GM21381 (cell line): ENCODE data around the gene RELT.

ENCODE experiments used
- ATAC-seq: cut with Tn5 transposase; IDR thresholded peaks from one replicate; pipeline ENCODE4 v1.9.1; 2021; ENCODE audit warnings: mild to moderate bottlenecking, moderate library complexity; ENCODE audit not compliant: unreplicated experiment

The RELT gene

DNA sequence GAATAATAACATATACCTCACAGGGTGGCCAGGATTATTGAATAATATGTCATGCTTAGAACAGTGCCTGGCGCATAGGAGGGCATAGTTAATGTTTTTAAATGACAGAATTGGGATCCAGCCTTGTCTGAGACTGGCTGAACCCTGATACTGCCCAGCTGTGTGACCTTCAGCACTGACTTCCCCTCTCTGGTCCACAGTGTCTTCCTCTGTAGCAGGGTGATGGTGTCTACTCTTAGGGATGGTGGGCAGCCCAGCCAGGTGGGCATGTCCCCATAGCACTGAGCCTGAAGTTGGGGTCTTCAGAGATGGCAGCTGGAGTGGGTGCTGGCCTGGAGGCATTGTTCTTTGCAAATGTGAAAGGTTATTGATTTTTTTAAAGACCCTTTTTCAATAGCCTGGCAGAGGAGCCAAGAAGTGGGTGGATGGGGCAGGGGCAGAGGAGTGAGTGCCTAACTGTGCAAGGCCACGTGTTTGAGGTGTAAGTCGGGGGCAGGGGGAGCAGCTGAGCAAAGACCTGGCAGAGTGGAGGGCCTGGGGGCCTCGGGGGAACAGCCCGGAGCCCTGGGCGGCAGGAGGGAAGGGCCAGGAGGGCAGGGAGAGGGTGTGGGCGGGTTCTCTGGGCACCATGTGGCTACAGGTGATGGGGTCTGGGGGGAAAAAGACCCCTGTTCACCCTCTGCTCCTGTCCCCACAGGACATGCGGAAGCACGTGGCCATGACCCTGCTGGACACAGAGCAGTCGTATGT, 29.8 kb upstream of the RELT start:
- ATAC-seq: no peak

DNA sequence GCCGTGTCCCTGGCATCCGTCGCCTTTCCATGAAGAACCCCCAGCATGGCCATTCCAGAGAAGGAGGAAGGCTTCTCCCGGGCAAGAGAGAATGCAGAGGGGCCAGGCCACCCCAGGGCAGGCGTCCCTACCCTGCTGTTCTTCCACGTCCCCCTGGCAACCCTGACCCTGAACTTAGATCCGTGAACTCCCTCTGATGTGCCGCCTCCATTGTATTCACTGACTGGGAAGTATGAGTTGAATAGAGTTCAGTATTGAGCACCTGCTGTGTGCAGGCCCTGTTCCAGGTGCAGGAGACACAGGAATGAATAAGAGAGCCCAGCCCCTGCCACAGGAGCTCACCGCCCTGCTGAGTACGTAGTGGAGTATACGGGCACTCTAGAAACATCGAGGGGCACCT, 29.1 kb upstream of the RELT start:
- ATAC-seq: no peak

DNA sequence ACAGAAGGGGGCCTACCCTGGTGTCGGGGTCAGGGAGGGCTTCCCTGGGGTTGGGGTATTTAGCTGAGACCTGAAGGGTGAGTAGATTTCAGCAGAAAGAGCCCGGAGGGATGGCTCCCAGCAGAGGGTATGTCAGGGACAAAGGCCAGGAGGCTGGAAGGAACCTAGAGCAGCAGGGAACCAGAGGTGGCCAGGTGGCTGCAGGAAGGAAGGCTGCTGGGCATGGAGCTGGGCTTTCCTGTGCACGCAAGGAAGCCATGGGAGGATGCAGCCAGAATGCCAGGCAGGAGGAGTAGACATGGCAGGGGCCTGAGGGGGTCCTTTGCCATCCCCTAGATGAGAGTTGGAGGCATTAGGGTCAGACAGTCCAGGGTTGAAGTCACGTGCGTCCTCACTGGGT, 27.4 kb upstream of the RELT start:
- no peak for ATAC-seq

DNA sequence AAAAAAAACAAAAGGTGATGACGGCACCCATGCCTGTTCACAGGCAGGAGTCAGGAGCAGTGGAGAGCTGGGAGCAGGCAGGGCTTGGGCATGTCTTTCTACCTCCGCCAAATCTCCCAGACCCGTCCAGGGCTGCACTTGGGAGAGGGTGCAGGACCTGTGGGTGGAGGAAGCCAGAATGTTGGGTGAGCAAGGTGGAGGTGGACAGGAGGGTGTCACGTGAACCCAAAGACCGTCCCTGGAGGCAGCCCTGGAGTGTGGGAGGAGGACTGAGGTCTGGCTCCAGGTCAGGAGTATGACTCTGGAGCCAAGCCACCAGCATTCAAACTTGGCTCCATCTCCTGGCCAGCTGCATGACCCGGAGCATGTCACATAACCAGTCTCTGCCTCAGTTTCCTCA, 26.6 kb upstream of the RELT start:
- ATAC-seq: no peak

DNA sequence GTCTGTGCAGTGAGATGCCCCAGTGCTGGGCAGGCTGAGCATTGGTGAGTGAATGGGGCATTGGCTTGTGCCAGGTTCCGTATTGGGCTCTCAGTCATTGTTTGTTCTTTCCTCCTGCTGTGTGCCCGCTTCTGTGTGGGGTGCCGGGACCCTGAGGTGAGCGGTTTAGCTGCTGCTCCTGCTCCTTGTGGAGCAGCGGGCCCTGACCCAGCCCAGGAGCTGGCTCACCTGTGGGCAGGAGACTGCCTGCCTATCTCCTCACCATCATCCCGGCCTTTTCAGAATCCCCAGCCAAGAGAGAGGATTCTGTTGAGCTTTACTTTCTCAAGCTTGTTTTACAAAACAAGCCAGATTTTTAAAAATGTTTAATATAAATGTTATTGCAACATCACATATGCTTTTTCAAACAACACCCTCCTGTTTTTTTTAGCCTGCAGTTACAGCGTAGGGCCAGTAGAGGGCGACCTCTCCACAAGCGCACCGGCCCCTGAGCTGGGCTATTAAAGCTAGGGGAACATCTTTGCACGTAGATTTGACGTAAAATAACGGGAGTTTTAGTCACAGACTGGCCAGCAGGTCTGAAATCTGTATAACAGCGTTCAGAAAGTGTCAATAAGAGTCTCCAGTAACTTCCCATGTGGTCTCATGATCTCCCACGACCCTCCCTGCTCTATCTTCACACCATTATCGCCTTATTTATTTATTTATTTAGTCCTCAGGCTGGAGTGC, 25.1 kb upstream of the RELT start:
- ATAC-seq: no peak

DNA sequence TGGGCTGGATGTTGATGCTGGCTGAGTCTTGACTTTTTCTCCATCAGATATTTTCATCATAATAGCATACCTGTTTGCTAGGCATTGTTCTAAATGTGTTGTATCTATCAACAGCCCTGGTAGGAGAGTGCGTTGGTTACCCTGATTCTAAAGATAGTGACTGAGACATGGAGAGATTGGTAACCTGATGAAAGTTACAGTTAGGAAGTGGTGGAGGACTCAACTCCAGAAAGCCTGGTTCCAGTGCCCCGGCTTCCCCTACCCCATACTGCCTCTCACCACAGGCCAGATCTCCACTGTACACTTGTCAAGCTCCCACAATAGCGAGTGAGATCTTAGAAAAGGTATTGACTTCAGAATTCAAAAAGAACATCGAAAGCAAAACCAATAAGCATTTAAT, 22.8 kb upstream of the RELT start:
- ATAC-seq: no peak

DNA sequence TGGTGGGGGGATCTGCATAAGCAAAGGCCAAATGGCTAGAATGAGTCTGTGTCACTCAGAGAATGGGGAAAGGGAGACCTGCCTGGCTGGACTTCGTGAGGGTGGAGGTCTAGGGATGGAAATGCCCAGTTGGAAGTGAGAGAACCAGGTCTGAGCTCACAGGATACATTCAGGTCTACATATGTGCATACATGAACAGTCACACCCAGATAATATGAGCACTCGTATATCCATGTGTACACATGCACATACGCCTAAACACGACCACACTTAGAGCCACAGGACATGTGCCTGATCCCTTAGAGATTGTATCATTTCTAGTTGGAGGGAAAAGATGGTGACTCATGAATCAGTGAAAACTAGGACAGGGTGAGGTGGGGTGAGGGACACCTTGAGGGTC, 21.1 kb upstream of the RELT start:
- ATAC-seq: no peak

DNA sequence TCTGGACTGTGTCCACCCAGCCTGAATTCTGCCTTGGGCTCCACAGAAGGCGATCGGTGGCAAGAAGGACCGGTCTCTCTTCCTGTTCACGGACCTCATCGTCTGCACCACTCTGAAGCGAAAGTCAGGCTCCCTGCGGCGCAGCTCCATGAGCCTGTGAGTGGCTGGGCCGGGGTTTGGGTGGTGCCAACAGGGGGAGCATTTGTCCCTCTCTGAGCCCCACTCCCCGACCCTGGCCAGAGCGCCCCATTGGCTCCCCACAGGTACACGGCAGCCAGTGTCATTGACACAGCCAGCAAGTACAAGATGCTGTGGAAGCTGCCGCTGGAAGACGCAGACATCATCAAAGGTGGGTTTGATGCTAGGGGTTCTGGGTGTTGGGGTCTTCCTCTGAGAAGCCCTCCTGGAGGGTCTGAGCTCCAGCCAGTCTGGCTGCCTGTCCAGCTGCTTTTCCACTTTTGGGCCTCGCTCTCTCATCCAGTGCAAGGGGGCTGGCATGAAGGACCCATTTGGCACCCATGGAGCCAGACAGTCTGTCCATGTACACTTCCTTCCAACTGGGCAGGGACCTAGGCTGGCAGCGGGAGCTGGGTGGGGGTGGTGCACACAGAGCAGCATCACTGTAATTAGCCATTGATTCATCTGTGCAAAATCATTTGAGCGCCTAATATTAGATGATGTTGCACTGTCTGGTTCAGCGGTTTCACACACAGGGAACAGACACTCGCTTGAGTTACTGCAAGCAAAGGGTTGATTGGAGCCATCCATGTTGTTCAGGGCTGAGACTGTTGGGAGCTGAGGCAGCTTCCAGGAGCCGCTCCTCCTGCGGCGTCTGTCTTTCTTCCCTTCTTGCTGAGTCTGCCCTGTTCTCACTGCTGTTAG, 19.0 kb upstream of the RELT start:
- no peak for ATAC-seq

DNA sequence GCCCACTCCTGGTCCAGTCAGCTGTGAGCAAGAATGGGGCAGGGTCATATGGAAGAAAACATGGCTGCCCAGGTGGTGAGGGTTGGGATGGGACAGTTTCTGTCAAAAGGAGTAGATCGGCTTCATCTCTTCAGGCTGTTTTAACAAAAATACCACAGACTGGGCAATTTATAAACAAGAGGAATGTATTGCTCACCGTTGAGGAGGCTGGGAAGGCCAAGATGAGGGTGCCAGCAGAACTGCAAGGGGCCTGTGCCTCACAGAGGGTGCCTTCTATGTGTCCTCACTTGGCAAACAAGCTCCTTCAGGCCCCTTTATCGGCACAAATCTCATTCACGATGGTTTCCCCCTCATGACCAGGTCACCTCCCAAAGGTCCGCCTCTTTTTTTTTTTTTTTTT, 18.1 kb upstream of the RELT start:
- no peak for ATAC-seq

DNA sequence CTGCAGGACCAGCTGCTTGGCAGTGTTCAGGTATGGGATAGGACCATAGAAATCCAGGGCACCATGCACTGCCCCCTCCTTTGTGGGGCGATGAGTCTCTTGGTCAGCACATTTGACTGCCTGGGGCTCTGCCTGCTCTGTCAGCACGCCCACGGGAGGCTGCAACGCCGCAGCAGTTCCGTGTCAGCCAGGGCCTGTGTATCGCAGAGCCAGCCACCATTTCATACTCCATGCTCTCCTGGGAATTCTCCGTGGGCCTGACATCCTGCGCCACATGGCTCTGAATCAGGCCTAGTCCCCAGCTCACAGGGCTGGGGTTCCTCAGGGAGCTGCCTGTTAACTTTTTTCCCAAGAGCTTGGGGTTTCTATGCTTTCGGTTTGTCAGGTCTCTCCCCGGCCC, 16.9 kb upstream of the RELT start:
- no peak for ATAC-seq

DNA sequence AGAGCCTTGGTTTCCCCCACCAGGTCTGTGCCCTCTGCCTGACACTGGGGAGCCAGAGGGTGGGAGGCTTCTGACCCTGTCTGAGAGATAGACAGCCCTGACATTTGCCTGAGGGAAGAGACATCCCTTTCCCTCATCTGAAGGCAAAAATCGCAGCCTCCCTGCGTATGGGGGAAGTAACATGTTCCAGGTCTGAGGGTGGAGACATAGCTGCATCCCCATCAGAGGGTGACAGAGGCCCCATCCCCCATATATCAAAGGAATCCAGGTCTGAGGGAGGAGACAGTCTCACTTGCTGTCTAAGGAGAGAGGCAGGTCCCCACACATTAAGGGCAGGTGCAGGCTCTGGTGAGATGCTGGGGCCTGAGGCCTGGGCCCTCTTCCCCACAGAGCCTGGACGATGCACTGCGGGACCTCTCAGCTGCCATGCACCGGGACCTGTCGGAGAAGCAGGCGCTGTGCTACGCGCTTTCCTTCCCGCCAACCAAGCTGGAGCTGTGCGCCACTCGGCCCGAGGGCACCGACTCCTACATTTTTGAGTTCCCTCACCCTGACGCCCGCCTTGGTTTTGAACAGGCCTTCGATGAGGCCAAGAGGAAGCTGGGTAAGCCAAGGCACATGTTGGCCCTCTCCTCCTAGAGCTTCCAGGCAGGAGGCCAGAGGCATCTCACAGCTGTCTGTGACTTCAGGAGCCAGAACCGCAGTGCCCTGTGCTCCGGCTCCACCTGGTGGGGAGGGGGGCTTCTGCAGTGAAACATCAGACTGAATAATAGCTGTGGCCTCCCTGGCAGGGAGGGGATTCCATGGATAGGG, 16.1 kb upstream of the RELT start:
- no peak for ATAC-seq

DNA sequence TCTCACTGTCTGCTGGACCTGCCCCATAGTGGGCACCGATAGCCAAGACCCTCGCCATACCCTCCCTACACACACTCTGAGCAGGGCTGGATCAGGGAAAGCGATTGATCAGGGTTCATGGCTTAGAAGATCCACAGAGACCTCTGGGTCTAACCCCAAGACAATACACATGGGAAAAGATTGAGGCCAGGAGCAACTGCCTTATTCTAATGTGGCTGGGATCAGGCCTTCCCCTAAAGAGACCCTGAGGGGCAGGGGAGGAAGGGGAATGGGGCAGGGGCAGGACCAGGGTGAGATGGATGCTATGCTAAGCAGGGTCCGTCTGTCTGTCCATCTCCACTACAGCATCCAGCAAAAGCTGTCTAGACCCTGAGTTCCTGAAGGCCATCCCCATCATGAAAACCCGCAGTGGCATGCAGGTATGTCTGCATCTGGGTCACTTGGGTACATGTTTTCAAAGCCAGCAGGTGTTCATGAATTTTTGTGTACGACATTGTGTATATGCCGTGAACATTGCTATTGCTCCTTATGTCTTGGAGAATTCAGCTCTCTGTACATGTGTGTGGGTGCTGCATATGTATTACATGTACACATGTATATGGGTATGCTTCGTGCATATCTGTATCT, 15.3 kb upstream of the RELT start:
- no peak for ATAC-seq

DNA sequence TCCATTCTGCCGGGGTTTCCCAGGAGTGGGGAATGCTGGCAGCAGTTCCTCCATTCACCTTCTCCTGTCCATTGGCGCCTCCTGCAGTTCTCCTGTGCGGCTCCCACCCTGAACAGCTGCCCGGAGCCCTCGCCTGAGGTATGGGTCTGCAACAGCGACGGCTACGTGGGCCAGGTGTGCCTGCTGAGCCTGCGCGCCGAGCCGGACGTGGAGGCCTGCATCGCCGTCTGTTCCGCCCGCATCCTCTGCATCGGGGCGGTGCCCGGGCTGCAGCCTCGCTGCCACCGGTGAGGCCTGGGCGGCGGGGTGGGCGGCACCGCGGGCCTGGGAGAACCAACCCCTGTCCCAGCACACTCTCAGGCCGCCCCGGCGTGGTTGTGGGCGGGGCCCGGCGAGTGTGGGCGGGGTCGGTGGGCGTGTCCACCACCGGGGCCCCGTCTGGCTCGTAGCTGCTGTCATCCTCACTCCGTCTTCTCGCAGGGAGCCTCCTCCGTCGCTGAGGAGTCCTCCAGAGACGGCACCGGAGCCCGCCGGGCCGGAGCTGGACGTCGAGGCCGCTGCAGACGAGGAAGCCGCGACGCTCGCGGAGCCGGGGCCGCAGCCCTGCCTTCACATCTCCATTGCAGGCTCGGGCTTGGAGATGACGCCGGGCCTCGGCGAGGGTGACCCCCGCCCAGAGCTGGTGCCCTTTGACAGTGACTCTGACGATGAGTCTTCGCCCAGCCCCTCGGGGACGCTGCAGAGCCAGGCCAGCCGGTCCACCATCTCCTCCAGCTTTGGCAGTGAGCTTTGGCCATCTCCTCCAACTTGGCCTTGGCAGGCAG, 14.0 kb upstream of the RELT start:
- no peak for ATAC-seq

DNA sequence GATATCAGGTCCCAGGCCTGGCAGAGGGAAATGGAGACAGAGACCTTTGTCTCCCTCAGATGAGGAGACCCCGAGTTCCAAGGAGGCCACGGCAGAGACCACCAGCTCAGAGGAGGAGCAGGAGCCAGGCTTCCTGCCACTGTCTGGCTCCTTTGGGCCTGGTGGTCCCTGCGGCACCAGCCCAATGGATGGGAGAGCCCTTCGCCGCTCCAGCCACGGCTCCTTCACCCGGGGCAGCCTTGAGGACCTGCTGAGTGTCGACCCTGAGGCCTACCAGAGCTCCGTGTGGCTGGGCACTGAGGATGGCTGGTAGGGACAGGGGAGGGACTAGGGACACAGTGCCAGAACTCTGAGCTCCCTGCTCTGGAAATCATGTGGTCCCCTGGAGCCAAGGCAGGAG, 13.1 kb upstream of the RELT start:
- ATAC-seq: no peak

DNA sequence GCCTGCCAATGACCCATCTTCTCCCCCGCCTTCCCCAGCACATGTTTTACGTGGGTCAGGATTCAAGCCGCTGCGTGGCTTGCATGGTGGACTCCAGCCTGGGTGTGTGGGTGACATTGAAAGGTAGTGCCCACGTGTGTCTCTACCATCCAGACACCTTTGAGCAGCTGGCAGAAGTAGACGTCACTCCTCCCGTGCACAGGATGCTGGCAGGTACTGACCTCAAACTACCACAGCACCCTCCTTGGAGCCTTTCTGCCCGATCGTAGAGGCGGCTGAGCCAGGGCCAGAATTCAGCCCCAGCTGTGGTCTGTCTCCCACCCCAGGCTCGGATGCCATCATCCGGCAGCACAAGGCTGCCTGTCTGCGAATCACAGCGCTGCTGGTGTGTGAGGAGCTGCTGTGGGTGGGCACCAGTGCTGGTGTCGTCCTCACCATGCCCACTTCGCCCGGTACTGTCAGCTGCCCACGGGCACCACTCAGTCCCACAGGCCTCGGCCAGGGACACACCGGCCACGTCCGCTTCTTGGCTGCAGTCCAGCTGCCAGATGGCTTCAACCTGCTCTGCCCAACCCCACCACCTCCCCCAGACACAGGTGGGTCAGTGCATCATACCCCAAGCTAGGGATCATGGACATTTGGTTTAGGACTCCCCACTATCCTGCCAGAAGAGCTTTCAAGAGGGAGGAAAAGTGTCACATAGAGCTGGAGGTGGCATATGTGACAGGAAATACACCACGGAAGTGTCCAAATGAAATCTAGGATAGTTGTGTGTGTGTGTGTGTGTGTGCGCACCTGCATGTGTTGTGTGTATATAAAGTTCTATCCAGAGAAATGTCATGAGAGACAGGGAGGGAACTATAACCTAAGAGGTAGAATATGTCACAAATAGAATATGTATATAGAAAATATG, 10.6 kb upstream of the RELT start:
- no peak for ATAC-seq

DNA sequence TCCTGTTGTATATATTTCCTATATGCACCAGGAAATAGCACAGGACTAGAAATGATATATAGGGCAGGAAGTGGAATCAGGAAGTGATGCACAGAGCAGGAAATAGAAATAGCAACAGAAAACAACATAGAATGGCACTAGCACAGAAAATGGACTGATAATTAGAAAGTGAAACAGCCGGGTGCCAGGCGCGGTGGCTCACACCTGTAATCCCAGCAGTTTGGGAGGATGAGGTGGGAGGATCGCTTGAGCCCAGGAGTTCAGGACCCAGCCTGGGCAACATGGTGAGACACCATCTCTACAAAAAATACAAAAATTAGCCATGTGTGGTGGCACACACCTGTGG, 10.0 kb upstream of the RELT start:
- no peak for ATAC-seq

DNA sequence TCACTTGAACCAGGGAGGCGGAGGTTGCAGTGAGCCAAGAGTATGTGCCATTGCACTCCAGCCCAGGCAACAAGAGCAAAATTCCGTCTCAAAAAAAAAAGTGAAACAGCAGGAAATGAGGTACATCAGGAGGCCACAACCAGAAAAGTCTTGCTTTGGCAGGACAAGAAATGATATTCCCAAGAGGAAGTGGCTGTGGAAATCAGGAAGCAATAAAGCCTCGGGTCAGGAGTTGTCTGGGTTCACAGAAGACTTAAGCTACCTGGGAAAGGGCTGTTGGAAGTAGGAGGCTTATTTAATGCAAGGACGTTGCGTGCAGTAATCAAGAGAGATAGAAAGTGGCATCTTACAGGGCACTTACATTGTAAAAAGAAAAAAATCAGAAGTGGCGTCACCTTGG, 9.2 kb upstream of the RELT start:
- no peak for ATAC-seq

DNA sequence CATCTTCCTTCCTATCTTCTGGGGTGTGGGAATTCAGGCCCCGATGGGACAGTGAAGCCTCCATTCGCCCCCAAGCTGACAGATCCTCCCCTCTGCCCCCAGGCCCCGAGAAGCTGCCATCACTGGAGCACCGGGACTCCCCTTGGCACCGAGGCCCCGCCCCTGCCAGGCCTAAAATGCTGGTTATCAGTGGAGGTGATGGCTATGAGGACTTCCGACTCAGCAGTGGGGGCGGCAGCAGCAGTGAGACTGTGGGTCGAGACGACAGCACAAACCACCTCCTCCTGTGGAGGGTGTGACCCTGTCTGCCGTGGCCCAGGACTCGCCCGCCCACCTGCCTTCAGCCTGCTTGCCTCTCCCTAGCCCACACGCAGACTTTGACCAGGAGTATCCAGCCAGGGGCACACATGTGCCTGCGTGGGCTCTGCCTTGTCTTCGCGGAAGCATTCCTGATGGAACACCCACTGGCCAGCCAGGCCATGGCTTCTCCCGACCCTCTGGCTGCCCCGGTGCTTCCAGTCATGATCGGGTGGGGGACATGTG, 8.6 kb upstream of the RELT start:
- ATAC-seq: no peak
